Stimulated activated CD8-positive, alpha-beta memory T cell treated with anti-CD3 and anti-CD28 coated beads, Interleukin-12 subunit alpha, Interleukin-12 subunit beta, amount 100 ng/mL, for 24 hours (primary cell): ENCODE measurements around the gene MRPL3.
"Not testable (repeated sequence)": the region's sequence is repeated elsewhere in the genome, so short reads cannot be mapped to it uniquely, and the experiment has no call there.

ENCODE experiments used
- DNase-seq: peaks from one replicate; pipeline ENCODE4 v3.0.0-alpha.2; 2020; ENCODE audit errors: extremely low read depth

Gene MRPL3

GRCh38 chr3:131494706-131495105 is 8.1 kb downstream of the MRPL3 start:
- no peak for DNase-seq

GRCh38 chr3:131491775-131492174 is 11.0 kb downstream of the MRPL3 start:
- DNase-seq, result no peak

GRCh38 chr3:131491084-131491483 is 11.7 kb downstream of the MRPL3 start:
- DNase-seq, result no peak

GRCh38 chr3:131486545-131486944 is 16.2 kb downstream of the MRPL3 start:
- DNase-seq, result not testable (repeated sequence)

- DNase-seq, result no peak
These were observed 17.7 kb downstream of the MRPL3 start for GRCh38 chr3:131485119-131485518.

GRCh38 chr3:131484496-131485111 is 18.2 kb downstream of the MRPL3 start:
- no peak for DNase-seq

- DNase-seq, result no peak
These were observed 22.7 kb downstream of the MRPL3 start for GRCh38 chr3:131480116-131480515.

- no peak for DNase-seq
These were observed 25.0 kb downstream of the MRPL3 start for GRCh38 chr3:131477813-131478212.

GRCh38 chr3:131474115-131474514 is 28.7 kb downstream of the MRPL3 start:
- DNase-seq, result no peak

GRCh38 chr3:131470377-131470776 is 32.4 kb downstream of the MRPL3 start:
- no peak for DNase-seq

GRCh38 chr3:131458653-131459052 is 44.1 kb downstream of the MRPL3 start:
- no peak for DNase-seq

GRCh38 chr3:131457220-131457619 is 45.6 kb downstream of the MRPL3 start:
- DNase-seq, result no peak

- no peak for DNase-seq
These were observed 48.3 kb downstream of the MRPL3 start for GRCh38 chr3:131454501-131454900.

- no peak for DNase-seq
These were observed 49.2 kb downstream of the MRPL3 start for GRCh38 chr3:131453533-131453932.

- no peak for DNase-seq
These were observed 55.4 kb downstream of the MRPL3 start for GRCh38 chr3:131447349-131447748.

- no peak for DNase-seq
These were observed 58.6 kb downstream of the MRPL3 start for GRCh38 chr3:131444180-131444579.

- no peak for DNase-seq
These were observed 63.7 kb downstream of the MRPL3 start for GRCh38 chr3:131439084-131439483.

- DNase-seq, result no peak
These were observed 67.8 kb downstream of the MRPL3 start for GRCh38 chr3:131435000-131435399.

GRCh38 chr3:131432441-131432840 is 70.3 kb downstream of the MRPL3 start:
- DNase-seq, result no peak

- DNase-seq, result no peak
These were observed 71.0 kb downstream of the MRPL3 start for GRCh38 chr3:131431754-131432153.

- no peak for DNase-seq
These were observed 75.5 kb downstream of the MRPL3 start for GRCh38 chr3:131427226-131427625.

GRCh38 chr3:131421957-131422498 is 80.7 kb downstream of the MRPL3 start:
- no peak for DNase-seq

GRCh38 chr3:131421301-131421700 is 81.5 kb downstream of the MRPL3 start:
- DNase-seq, result no peak

- no peak for DNase-seq
These were observed 85.0 kb downstream of the MRPL3 start for GRCh38 chr3:131417751-131418150.
